OCI-LY3 (cell line): Measurements from ENCODE around the gene SPNS3.

Experiments
- H2AFZ ChIP-seq: fragments of 200-600, 300-600 bp; shearing (Covaris generic); 2 replicates; pipeline ENCODE4 v1.6.0; 2014; ENCODE audit warnings: antibody characterized with exemption, low read depth, low read length
- H3K27ac ChIP-seq: fragments of 200-600, 300-600 bp; sonication (generic); 2 replicates; pipeline ENCODE4 v1.5.1; 2014; ENCODE audit warnings: mild to moderate bottlenecking, low read length, moderate library complexity, mixed read lengths
- H3K27me3 ChIP-seq: fragments of 200-600, 300-600 bp; sonication (generic); 2 replicates; pipeline ENCODE4 v1.6.1; 2014; ENCODE audit warnings: low read depth, low read length, mixed read lengths
- H3K36me3 ChIP-seq: fragments of 200-600, 300-600 bp; sonication (generic); replicated peaks from 2 replicates; pipeline ENCODE3; 2014; ENCODE audit warnings: low read depth, low read length, mixed read lengths
- H3K4me1 ChIP-seq: fragments of 300-600, 200-600 bp; sonication (generic); 2 replicates; pipeline ENCODE4 v1.6.1; 2014; ENCODE audit warnings: low read length, mixed read lengths
- H3K4me2 ChIP-seq: fragments of 200-600, 300-600 bp; sonication (generic); 2 replicates; pipeline ENCODE4 v1.6.1; 2014; ENCODE audit warnings: low read length, mixed read lengths
- H3K4me3 ChIP-seq: fragments of 300-600, 200-600 bp; sonication (generic); 2 replicates; pipeline ENCODE4 v1.5.1; 2014; ENCODE audit warnings: antibody characterized with exemption, mild to moderate bottlenecking, low read length, moderate library complexity
- H3K79me2 ChIP-seq: fragments of 300-600, 200-600 bp; shearing (Covaris generic); 2 replicates; pipeline ENCODE4 v1.6.1; 2014; ENCODE audit warnings: mild to moderate bottlenecking, low read length, mixed read lengths
- H3K9ac ChIP-seq: fragments of 300-600, 200-600 bp; shearing (Covaris generic); 2 replicates; pipeline ENCODE4 v1.6.0; 2014; ENCODE audit warnings: mild to moderate bottlenecking, low read length, moderate library complexity
- H3K9me3 ChIP-seq: fragments of 200-600, 300-600 bp; shearing (Covaris generic); 2 replicates; pipeline ENCODE4 v1.6.1; 2014; ENCODE audit warnings: low read length, mixed read lengths; ENCODE audit not compliant: insufficient read depth
- H4K20me1 ChIP-seq: fragments of 200-600, 300-600 bp; sonication (generic); 2 replicates; pipeline ENCODE4 v1.6.1; 2016; ENCODE audit warnings: low read length, mixed read lengths; ENCODE audit not compliant: insufficient read depth
- EZH2phosphoT487 ChIP-seq: fragments of 200-600 bp; shearing (Covaris generic); IDR thresholded peaks from 2 replicates; pipeline ENCODE4 v1.6.1; 2018; ENCODE audit warnings: antibody characterized with exemption, mixed run types, low read depth
- TF ChIP-seq, protein P1 (sequence below): fragments of 200-600, 300-600 bp; sonication (generic); IDR thresholded peaks from 2 replicates; pipeline ENCODE4 v1.5.1; 2014; ENCODE audit warnings: antibody characterized with exemption, low read length, low read depth

The SPNS3 gene

DNA sequence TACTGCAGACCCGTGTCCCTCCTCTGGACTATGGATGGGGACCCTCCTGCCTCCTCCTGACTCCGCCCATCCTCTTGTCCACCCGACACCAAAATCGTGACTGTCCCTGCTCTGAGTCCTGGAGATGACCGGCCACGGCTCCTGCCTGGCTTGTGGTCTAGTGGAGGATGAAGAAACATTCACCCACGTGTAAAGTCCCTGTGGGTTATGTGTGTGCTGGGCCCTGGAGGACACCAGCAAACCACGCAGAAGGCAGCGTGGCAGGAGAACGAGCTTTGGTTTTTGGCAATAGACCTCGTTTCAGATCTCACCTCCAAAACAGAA lies 76.8 kb downstream of the SPNS3 start:
- H3K36me3 ChIP-seq: no peaks in the 10 kb centered on the region
- no peaks in the 10 kb centered on the region for H4K20me1 ChIP-seq
- H3K4me1 ChIP-seq: peaks cover 6% of the 10 kb centered on the region; the same call in 1 of the 2 replicates
- no peak overlapping the region for H3K4me3 ChIP-seq
- H3K9me3 ChIP-seq: no peaks in the 10 kb centered on the region
- TF ChIP-seq, protein P1, sequence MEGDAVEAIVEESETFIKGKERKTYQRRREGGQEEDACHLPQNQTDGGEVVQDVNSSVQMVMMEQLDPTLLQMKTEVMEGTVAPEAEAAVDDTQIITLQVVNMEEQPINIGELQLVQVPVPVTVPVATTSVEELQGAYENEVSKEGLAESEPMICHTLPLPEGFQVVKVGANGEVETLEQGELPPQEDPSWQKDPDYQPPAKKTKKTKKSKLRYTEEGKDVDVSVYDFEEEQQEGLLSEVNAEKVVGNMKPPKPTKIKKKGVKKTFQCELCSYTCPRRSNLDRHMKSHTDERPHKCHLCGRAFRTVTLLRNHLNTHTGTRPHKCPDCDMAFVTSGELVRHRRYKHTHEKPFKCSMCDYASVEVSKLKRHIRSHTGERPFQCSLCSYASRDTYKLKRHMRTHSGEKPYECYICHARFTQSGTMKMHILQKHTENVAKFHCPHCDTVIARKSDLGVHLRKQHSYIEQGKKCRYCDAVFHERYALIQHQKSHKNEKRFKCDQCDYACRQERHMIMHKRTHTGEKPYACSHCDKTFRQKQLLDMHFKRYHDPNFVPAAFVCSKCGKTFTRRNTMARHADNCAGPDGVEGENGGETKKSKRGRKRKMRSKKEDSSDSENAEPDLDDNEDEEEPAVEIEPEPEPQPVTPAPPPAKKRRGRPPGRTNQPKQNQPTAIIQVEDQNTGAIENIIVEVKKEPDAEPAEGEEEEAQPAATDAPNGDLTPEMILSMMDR: no peak
- TF ChIP-seq EZH2phosphoT487: no peak
- H3K9ac ChIP-seq: no peak overlapping the region
- no peaks in the 10 kb centered on the region for H3K27me3 ChIP-seq
- no peaks in the 10 kb centered on the region for H3K79me2 ChIP-seq
- H2AFZ ChIP-seq: no peak overlapping the region
- H3K27ac ChIP-seq: no peak overlapping the region
- no peak overlapping the region for H3K4me2 ChIP-seq

DNA sequence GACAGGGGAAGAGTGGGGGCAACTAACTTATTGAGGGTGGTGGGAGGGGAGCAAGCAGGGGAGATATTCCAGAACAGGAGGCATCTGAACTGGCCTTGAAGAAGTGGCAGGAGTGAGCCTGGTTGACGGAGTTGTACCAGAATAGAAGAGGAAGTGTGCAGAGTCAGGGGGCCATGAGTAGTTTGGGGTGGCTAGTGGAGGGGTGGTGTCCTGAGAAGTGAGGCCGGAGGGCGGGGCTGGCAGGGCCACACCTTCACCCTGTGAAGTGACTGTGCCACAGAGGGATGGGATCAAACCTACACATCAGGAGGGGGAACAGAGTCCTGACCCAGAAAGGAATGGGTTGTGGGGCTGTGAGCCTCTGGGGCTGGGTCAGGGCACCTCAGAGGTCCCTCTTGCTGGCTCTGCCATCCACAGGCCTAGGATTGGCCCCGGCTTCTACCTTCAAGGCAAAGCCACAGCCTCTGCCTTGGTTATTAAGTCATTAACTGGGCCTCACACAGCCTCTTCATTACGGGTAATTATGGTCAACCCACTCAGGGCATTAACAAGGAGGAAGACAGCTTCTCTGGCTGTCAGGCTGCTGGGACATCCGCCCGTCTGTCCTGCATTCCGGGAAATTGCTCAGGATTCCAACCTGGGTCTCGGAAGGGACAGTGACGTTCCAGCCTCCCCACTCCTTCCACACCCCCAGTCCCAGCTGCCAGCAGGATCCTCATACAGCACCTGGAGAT lies 77.6 kb downstream of the SPNS3 start:
- H3K36me3 ChIP-seq: no peaks in the 10 kb centered on the region
- H3K79me2 ChIP-seq: no peaks in the 10 kb centered on the region
- no peaks in the 10 kb centered on the region for H3K27me3 ChIP-seq
- H3K9me3 ChIP-seq: no peaks in the 10 kb centered on the region
- no peak overlapping the region for H3K27ac ChIP-seq
- no peak for TF ChIP-seq EZH2phosphoT487
- TF ChIP-seq, protein P1: no peak
- H3K9ac ChIP-seq: no peak overlapping the region
- no peak overlapping the region for H3K4me2 ChIP-seq
- H2AFZ ChIP-seq: no peak overlapping the region
- H3K4me3 ChIP-seq: no peak overlapping the region
- H4K20me1 ChIP-seq: no peaks in the 10 kb centered on the region
- H3K4me1 ChIP-seq: peaks cover 6% of the 10 kb centered on the region; the same call in 1 of the 2 replicates

DNA sequence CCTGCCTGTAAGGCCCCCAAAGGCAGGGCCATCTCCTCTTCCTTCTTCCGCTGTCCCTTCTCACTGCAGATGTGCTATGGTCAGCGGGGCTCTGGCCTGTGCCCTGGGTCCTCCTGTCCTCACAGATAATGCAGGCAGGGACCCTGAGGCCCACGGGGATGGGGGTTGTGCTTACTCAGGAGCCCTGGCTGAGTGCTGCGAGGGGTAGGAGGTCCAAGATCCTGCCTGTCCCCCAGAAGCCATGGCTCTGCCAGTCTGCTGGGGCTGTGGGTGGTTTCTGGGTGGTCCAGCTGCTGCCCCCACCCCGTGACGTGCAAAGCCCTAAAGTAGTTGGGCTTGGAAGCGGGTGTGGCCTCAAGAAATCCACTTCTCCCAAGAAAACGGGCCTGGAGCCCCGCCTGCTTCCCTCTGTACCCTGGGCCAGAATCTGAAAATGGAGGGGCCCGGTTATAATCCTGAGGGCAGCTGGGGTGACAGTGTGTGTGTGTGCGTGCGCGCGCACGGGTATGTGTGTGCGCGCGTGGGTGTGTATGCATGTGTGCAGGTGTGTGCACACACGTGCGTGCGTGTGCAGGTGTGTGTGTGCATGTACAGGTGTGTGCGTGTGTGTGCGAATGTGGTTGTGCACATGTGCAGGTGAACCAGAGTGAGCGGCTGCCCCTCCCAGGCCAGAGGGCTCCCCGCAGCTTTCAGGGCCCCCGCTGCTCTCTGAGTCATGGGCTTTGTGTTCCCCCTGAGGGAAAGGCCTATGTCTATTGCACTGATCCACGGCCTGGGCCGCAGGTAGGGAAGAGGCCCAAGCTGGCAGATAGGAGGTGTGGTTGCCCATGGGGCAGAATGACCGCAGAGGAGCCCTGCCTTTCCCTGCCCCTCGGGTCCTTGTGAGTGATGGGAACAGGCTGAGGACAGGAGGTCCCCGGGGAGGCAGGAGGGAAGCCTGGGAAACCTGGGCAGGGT lies 78.7 kb downstream of the SPNS3 start:
- no peaks in the 10 kb centered on the region for H3K36me3 ChIP-seq
- H3K4me3 ChIP-seq: no peak overlapping the region
- H3K9ac ChIP-seq: no peak overlapping the region
- no peak overlapping the region for H3K4me2 ChIP-seq
- TF ChIP-seq, protein P1: no peak
- no peak for TF ChIP-seq EZH2phosphoT487
- H3K27me3 ChIP-seq: no peaks in the 10 kb centered on the region
- no peak overlapping the region for H2AFZ ChIP-seq
- no peaks in the 10 kb centered on the region for H4K20me1 ChIP-seq
- H3K79me2 ChIP-seq: no peaks in the 10 kb centered on the region
- H3K27ac ChIP-seq: no peak overlapping the region
- no peaks in the 10 kb centered on the region for H3K9me3 ChIP-seq
- H3K4me1 ChIP-seq: peaks cover 6% of the 10 kb centered on the region; the same call in 1 of the 2 replicates
